A673 (cell line): ENCODE data around the gene INPP4B. TPM values are rescaled to one million over a fixed set of nuclear protein-coding genes. Genes with fewer than 3 reads are reported as not detected.

Source experiments
- BruUV-seq: library from RNA; stranded (reverse); fragments of 400-500 nt; replicated peaks from 2 replicates; lab custom pipeline; 2021; lab: Mats Ljungman, UMichigan
- CTCF ChIA-PET: fragments of 300-600 bp; sonication (Branson Sonifier 250); formaldehyde crosslinking; loops from one replicate; lab custom pipeline; 2022; ENCODE audit warnings: antibody characterized with exemption; lab: Charles Lee
- POLR2A ChIA-PET: fragments of 300-600 bp; sonication (Branson Sonifier 250); formaldehyde crosslinking; loops from one replicate; lab custom pipeline; 2022; ENCODE audit warnings: antibody characterized with exemption; ENCODE audit not compliant: low non-redundant PET; lab: Charles Lee
- DNase-seq: peaks from one replicate; pipeline ENCODE4 v3.0.0-alpha.2; 2015; ENCODE audit warnings: low spot score
- H3K27ac ChIP-seq: fragments of 200-600 bp; sonication (generic); 2 replicates; pipeline ENCODE4 v1.5.1; 2016; ENCODE audit warnings: mixed run types, low read depth, mild to moderate bottlenecking, mixed read lengths, antibody characterized with exemption, low read length; ENCODE audit not compliant: poor library complexity, severe bottlenecking
- H3K27me3 ChIP-seq: fragments of 200-600 bp; sonication (generic); replicated peaks from 2 replicates; pipeline ENCODE4 v1.6.1; 2017; ENCODE audit warnings: mixed run types, low read depth, mild to moderate bottlenecking, mixed read lengths, antibody characterized with exemption, low read length; ENCODE audit not compliant: insufficient read depth, poor library complexity
- H3K36me3 ChIP-seq: fragments of 200-600 bp; sonication (generic); 2 replicates; pipeline ENCODE4 v1.6.1; 2016; ENCODE audit warnings: mixed run types, mild to moderate bottlenecking, mixed read lengths, antibody characterized with exemption, low read length; ENCODE audit not compliant: insufficient read depth, poor library complexity, severe bottlenecking
- H3K4me1 ChIP-seq: fragments of 200-600 bp; sonication (generic); 2 replicates; pipeline ENCODE4 v1.6.1; 2017; ENCODE audit warnings: mixed run types, mild to moderate bottlenecking, mixed read lengths, antibody characterized with exemption, low read length; ENCODE audit not compliant: insufficient read depth, poor library complexity, severe bottlenecking
- H3K4me3 ChIP-seq: fragments of 200-600 bp; sonication (generic); 2 replicates; pipeline ENCODE4 v1.5.1; 2016; ENCODE audit warnings: low read depth, mixed run types, mild to moderate bottlenecking, mixed read lengths, low read length; ENCODE audit not compliant: poor library complexity, severe bottlenecking
- H3K9me3 ChIP-seq: fragments of 200-600 bp; sonication (generic); 2 replicates; pipeline ENCODE4 v1.6.1; 2016; ENCODE audit warnings: mixed run types, low read depth, mild to moderate bottlenecking, mixed read lengths, antibody characterized with exemption, low read length; ENCODE audit not compliant: poor library complexity, severe bottlenecking
- CTCF ChIP-seq: fragments of 300-800, 200-600 bp; sonication (generic); conservative IDR thresholded peaks from 2 replicates; pipeline ENCODE4 v1.5.1; 2017; ENCODE audit warnings: low read depth, mild to moderate bottlenecking, antibody characterized with exemption, low read length, moderate library complexity, mixed read lengths
- EZH2 ChIP-seq: fragments of 200-600 bp; sonication (generic); IDR thresholded peaks from 2 replicates; pipeline ENCODE4 v1.6.1; 2017; ENCODE audit warnings: borderline replicate concordance, low read depth, mild to moderate bottlenecking, mixed read lengths, antibody characterized with exemption, low read length; ENCODE audit not compliant: poor library complexity, severe bottlenecking
- intact Hi-C: fragments of 100-400 bp; cut with micrococcal nuclease; formaldehyde crosslinking; loops from one replicate; pipeline ENCODE4 v1.10.0; 2022; ENCODE audit not compliant: unreplicated experiment
- total RNA-seq: library from RNA; stranded (reverse); gene quantifications from 2 replicates; pipeline ENCODE4 v1.2.3, GENCODE V29; 2021

Gene INPP4B
- total RNA-seq, 1 experiment from 2014 or later, result 13.1 TPM

- intact Hi-C loops, result loop anchor here (2.0 kb wide), 1 partner anchor 368 kb away; no protein-coding TSS in a partner anchor
Measured at GRCh38 chr4:142721187-142721586, 124.9 kb downstream of the INPP4B start.

GRCh38 chr4:142719854-142720541 is 126.1 kb downstream of the INPP4B start:
- CTCF ChIA-PET, result interaction anchor here (0.6 to 0.7 kb wide), 3 partner anchors 23 to 618 kb away, joined by 3 to 7 read pairs (median 5); no protein-coding TSS in a partner anchor

More at GRCh38 chr4:142721187-142721586, 124.9 kb downstream of the INPP4B start:
- no peaks in the 10 kb centered on the region for H3K4me1 ChIP-seq
- no peaks in the 10 kb centered on the region for H3K9me3 ChIP-seq
- CTCF ChIA-PET, result no interaction called here
- H3K27ac ChIP-seq, result no peak overlapping the region
- no TSS peak for BruUV-seq
- H3K36me3 ChIP-seq, result no peaks in the 10 kb centered on the region
- POLR2A ChIA-PET, result no interaction called here
- no peaks in the 10 kb centered on the region for H3K27me3 ChIP-seq
- TF ChIP-seq EZH2, result no peak
- no peak for TF ChIP-seq CTCF
- H3K4me3 ChIP-seq, result no peak overlapping the region
- no peak for DNase-seq

GRCh38 chr4:142718981-142719380 is 127.1 kb downstream of the INPP4B start:
- Histone ChIP-seq H3K9me3 (no peaks in the 10 kb centered on the region), H3K4me1 (no peaks in the 10 kb centered on the region), H3K27me3 (no peaks in the 10 kb centered on the region), H3K27ac (no peak overlapping the region), H3K4me3 (no peak overlapping the region), H3K36me3 (no peaks in the 10 kb centered on the region)
- intact Hi-C loops, result loop anchor here (5.0 kb wide), 2 partner anchors 437 to 592 kb away; no protein-coding TSS in a partner anchor
- no peak for DNase-seq
- no TSS peak for BruUV-seq
- ChIA-PET CTCF (no interaction called here), POLR2A (no interaction called here)
- TF ChIP-seq EZH2 (no peak), CTCF (no peak)

More at GRCh38 chr4:142719854-142720541, 126.1 kb downstream of the INPP4B start:
- Histone ChIP-seq H3K4me1 (no peaks in the 10 kb centered on the region), H3K9me3 (no peaks in the 10 kb centered on the region), H3K4me3 (no peak overlapping the region), H3K27me3 (no peaks in the 10 kb centered on the region), H3K36me3 (no peaks in the 10 kb centered on the region), H3K27ac (no peak overlapping the region)
- POLR2A ChIA-PET, result no interaction called here
- BruUV-seq, result no TSS peak
- intact Hi-C loops, result loop anchor here (2.0 to 5.0 kb wide), 3 partner anchors 367 to 593 kb away; no protein-coding TSS in a partner anchor
- DNase-seq, result peak; percentile 48
- TF ChIP-seq EZH2 (no peak), CTCF (peak; percentile 61)
